ENCODE measurements around the gene IL3RA. TPM values are rescaled to one million over a fixed set of nuclear protein-coding genes. Genes with fewer than 3 reads are reported as not detected.

Gene IL3RA
- total and polyA plus RNA-seq, 2 of the 8 experiments (the other 6 are each of a cell fraction or from before 2014, with no cell fraction given) = 0.11 TPM; not detected in 1

DNA sequence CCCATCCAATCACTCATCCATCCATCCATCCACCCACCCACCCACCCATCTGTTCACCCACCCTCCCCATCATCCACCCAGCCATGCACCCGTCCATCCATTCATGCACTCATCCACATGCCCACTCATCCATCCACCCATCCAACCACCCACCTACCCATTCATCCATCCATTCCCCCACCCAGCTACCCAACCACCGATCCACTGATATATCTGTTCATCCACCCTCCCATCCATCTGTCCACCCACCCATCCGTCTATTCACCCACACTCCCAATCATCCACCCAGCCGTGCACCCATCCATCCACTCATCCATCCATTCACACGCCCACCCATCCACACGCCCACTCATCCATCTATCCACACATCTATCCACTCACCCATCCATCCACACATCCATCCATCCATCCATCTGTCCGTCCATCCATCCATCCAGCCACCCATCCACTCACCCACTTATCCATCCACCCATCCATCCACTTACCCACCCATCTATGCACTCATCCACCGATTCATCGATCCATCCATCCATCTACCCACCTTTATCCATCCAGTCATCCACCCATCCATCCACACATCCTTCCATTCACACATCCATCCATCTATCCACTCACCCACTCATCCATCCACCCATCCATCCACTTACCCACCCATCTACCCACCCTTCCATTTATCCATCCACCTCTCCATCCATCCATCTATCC is 87.7 kb downstream of the IL3RA start (continued):
- TF ChIP-seq, protein P1, sequence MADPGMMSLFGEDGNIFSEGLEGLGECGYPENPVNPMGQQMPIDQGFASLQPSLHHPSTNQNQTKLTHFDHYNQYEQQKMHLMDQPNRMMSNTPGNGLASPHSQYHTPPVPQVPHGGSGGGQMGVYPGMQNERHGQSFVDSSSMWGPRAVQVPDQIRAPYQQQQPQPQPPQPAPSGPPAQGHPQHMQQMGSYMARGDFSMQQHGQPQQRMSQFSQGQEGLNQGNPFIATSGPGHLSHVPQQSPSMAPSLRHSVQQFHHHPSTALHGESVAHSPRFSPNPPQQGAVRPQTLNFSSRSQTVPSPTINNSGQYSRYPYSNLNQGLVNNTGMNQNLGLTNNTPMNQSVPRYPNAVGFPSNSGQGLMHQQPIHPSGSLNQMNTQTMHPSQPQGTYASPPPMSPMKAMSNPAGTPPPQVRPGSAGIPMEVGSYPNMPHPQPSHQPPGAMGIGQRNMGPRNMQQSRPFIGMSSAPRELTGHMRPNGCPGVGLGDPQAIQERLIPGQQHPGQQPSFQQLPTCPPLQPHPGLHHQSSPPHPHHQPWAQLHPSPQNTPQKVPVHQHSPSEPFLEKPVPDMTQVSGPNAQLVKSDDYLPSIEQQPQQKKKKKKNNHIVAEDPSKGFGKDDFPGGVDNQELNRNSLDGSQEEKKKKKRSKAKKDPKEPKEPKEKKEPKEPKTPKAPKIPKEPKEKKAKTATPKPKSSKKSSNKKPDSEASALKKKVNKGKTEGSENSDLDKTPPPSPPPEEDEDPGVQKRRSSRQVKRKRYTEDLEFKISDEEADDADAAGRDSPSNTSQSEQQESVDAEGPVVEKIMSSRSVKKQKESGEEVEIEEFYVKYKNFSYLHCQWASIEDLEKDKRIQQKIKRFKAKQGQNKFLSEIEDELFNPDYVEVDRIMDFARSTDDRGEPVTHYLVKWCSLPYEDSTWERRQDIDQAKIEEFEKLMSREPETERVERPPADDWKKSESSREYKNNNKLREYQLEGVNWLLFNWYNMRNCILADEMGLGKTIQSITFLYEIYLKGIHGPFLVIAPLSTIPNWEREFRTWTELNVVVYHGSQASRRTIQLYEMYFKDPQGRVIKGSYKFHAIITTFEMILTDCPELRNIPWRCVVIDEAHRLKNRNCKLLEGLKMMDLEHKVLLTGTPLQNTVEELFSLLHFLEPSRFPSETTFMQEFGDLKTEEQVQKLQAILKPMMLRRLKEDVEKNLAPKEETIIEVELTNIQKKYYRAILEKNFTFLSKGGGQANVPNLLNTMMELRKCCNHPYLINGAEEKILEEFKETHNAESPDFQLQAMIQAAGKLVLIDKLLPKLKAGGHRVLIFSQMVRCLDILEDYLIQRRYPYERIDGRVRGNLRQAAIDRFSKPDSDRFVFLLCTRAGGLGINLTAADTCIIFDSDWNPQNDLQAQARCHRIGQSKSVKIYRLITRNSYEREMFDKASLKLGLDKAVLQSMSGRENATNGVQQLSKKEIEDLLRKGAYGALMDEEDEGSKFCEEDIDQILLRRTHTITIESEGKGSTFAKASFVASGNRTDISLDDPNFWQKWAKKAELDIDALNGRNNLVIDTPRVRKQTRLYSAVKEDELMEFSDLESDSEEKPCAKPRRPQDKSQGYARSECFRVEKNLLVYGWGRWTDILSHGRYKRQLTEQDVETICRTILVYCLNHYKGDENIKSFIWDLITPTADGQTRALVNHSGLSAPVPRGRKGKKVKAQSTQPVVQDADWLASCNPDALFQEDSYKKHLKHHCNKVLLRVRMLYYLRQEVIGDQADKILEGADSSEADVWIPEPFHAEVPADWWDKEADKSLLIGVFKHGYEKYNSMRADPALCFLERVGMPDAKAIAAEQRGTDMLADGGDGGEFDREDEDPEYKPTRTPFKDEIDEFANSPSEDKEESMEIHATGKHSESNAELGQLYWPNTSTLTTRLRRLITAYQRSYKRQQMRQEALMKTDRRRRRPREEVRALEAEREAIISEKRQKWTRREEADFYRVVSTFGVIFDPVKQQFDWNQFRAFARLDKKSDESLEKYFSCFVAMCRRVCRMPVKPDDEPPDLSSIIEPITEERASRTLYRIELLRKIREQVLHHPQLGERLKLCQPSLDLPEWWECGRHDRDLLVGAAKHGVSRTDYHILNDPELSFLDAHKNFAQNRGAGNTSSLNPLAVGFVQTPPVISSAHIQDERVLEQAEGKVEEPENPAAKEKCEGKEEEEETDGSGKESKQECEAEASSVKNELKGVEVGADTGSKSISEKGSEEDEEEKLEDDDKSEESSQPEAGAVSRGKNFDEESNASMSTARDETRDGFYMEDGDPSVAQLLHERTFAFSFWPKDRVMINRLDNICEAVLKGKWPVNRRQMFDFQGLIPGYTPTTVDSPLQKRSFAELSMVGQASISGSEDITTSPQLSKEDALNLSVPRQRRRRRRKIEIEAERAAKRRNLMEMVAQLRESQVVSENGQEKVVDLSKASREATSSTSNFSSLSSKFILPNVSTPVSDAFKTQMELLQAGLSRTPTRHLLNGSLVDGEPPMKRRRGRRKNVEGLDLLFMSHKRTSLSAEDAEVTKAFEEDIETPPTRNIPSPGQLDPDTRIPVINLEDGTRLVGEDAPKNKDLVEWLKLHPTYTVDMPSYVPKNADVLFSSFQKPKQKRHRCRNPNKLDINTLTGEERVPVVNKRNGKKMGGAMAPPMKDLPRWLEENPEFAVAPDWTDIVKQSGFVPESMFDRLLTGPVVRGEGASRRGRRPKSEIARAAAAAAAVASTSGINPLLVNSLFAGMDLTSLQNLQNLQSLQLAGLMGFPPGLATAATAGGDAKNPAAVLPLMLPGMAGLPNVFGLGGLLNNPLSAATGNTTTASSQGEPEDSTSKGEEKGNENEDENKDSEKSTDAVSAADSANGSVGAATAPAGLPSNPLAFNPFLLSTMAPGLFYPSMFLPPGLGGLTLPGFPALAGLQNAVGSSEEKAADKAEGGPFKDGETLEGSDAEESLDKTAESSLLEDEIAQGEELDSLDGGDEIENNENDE (IDR thresholded peaks at IDR 0.05; ENCODE audit: insufficient replicate concordance, low read length) = no peak
- TF ChIP-seq KDM5A (IDR thresholded peaks at IDR 0.05; ENCODE audit: low read length) (no peak), SAP30 (IDR thresholded peaks at IDR 0.05; ENCODE audit: insufficient read depth, insufficient replicate concordance, low read length) (no peak), CBX8 (IDR thresholded peaks at IDR 0.05; ENCODE audit: borderline replicate concordance, low read depth, low read length) (no peak), FOSL1 (IDR thresholded peaks at IDR 0.05; ENCODE audit: insufficient read depth, low read depth, low read length) (no peak), SRF (IDR thresholded peaks at IDR 0.05; ENCODE audit: low read depth, low read length) (no peak), BCL11A (IDR thresholded peaks at IDR 0.05; ENCODE audit: low read depth in 2 of 2, low read length in 2 of 2) (no peak), POLR2AphosphoS5 (IDR thresholded peaks at IDR 0.05; ENCODE audit: low read depth, low read length) (no peak), SIRT6 (IDR thresholded peaks at IDR 0.05; ENCODE audit: low read length) (no peak), SP4 (IDR thresholded peaks at IDR 0.05; ENCODE audit: low read length) (no peak), EZH2 (IDR thresholded peaks at IDR 0.05; ENCODE audit: low read depth, low read length, severe bottlenecking) (no peak)

Measured in H1 (cell line).